ENCODE data around the gene PSMD11. TPM values are rescaled to one million over a fixed set of nuclear protein-coding genes. Genes with fewer than 3 reads are reported as not detected.

The PSMD11 gene
- total RNA-seq, 1 donor from 2014 or later = 129 TPM

DNA sequence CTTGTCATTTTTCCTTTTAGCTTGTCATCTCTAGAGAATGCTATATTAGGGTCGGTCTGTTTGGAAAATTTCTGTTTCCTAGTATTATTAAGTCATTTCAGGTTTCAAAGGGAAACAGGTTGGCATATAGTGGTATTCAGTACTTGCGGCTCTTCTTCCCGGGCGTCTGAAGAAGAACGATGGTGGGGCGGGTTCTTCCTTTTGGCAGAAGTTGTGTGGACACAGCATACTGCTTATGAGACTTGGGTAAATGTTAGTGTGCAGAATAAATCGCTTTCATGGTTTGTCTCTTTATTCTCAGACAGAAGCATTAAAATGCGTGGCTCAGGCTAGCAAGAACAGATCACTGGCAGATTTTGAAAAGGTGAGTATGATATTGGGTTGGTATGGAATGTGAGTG lies 32.9 kb downstream of the PSMD11 start:
- DNase-seq (ENCODE audit: low read depth) (no peak), FAIRE-seq (no peak)
- Histone ChIP-seq H3K9ac (ENCODE audit: low read length) (no peak overlapping the region), H3K9me3 (ENCODE audit: insufficient read depth, low read depth, low read length) (no peaks in the 10 kb centered on the region), H3K4me3 (ENCODE audit: insufficient read depth, low read depth, low read length) (no peak overlapping the region), H3K27me3 (ENCODE audit: insufficient read depth, low read length) (no peaks in the 10 kb centered on the region), H3K79me2 (ENCODE audit: insufficient read depth, low read length) (peaks cover 2% of the 10 kb centered on the region), H4K20me1 (ENCODE audit: insufficient read depth, low read length) (peaks cover 65% of the 10 kb centered on the region), H3K4me1 (ENCODE audit: insufficient read depth, low read length) (no peaks in the 10 kb centered on the region), H3K36me3 (ENCODE audit: insufficient read depth, low read length) (peaks cover 83% of the 10 kb centered on the region), H2AFZ (ENCODE audit: low read depth, low read length) (no peak overlapping the region), H3K4me2 (ENCODE audit: low read length) (no peak overlapping the region), H3K27ac (ENCODE audit: low read depth, low read length) (no peak overlapping the region)
- peaks cover 19% of the 10 kb centered on the region for H3K36me3 Mint-ChIP-seq (ENCODE audit: low read depth, unreplicated experiment)
- H3K9me3 Mint-ChIP-seq (ENCODE audit: unreplicated experiment) = no peaks in the 10 kb centered on the region
- no peak overlapping the region for H3K27ac Mint-ChIP-seq (ENCODE audit: unreplicated experiment)
- no peaks in the 10 kb centered on the region for H3K4me1 Mint-ChIP-seq (ENCODE audit: low read depth, unreplicated experiment)
- no peak overlapping the region for H3K4me3 Mint-ChIP-seq (ENCODE audit: unreplicated experiment)
- no peaks in the 10 kb centered on the region for H3K27me3 Mint-ChIP-seq (ENCODE audit: low read depth, unreplicated experiment)
- TF ChIP-seq CTCF (IDR thresholded peaks at IDR 0.05; ENCODE audit: insufficient read depth, low read depth, low read length) (no peak), EZH2 (IDR thresholded peaks at IDR 0.05; ENCODE audit: insufficient read depth, low read length) (no peak)

DNA sequence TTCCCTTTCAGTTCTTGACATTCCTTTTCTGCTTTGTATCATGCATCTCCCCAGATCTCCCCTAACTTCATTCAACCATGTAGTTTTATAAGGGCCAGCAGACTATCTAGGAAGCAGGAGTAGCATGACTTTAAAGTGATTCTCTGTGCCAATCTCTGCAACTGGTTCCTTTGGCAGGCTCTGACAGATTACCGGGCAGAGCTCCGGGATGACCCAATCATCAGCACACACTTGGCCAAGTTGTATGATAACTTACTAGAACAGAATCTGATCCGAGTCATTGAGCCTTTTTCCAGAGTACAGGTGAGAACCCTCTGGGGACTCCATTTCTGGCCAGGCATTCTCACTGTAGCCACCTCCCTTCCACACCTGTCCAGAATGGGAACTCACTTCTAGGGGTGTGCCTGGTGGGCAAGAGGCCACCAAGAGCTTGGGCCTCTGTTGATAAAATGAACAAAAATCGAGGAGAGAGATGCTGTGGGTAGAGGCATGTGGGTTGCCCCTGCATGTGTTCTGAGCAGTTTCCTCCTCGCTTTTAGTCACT lies 34.8 kb downstream of the PSMD11 start:
- TF ChIP-seq CTCF (IDR thresholded peaks at IDR 0.05; ENCODE audit: insufficient read depth, low read depth, low read length) (no peak), EZH2 (IDR thresholded peaks at IDR 0.05; ENCODE audit: insufficient read depth, low read length) (no peak)
- no peak overlapping the region for H3K4me3 Mint-ChIP-seq (ENCODE audit: unreplicated experiment)
- H3K79me2 ChIP-seq (ENCODE audit: insufficient read depth, low read length) = no peaks in the 10 kb centered on the region
- peaks cover 4% of the 10 kb centered on the region for H3K4me1 Mint-ChIP-seq (ENCODE audit: low read depth, unreplicated experiment)
- no peaks in the 10 kb centered on the region for H3K9me3 Mint-ChIP-seq (ENCODE audit: unreplicated experiment)
- FAIRE-seq (no peak), DNase-seq (ENCODE audit: low read depth) (no peak)
- H3K27me3 Mint-ChIP-seq (ENCODE audit: low read depth, unreplicated experiment) = no peaks in the 10 kb centered on the region
- H3K27ac Mint-ChIP-seq (ENCODE audit: unreplicated experiment) = peak overlapping the region; percentile 43
- H3K36me3 ChIP-seq (ENCODE audit: insufficient read depth, low read length) = peaks cover 78% of the 10 kb centered on the region
- no peak overlapping the region for H3K27ac ChIP-seq (ENCODE audit: low read depth, low read length)
- H3K36me3 Mint-ChIP-seq (ENCODE audit: low read depth, unreplicated experiment) = peaks cover 16% of the 10 kb centered on the region
- H3K27me3 ChIP-seq (ENCODE audit: insufficient read depth, low read length) = no peaks in the 10 kb centered on the region
- peaks cover 76% of the 10 kb centered on the region for H4K20me1 ChIP-seq (ENCODE audit: insufficient read depth, low read length)
- H2AFZ ChIP-seq (ENCODE audit: low read depth, low read length) = no peak overlapping the region
- H3K9me3 ChIP-seq (ENCODE audit: insufficient read depth, low read depth, low read length) = no peaks in the 10 kb centered on the region
- H3K4me1 ChIP-seq (ENCODE audit: insufficient read depth, low read length) = peaks cover 7% of the 10 kb centered on the region
- no peak overlapping the region for H3K4me2 ChIP-seq (ENCODE audit: low read length)
- no peak overlapping the region for H3K9ac ChIP-seq (ENCODE audit: low read length)
- no peak overlapping the region for H3K4me3 ChIP-seq (ENCODE audit: insufficient read depth, low read depth, low read length)

DNA sequence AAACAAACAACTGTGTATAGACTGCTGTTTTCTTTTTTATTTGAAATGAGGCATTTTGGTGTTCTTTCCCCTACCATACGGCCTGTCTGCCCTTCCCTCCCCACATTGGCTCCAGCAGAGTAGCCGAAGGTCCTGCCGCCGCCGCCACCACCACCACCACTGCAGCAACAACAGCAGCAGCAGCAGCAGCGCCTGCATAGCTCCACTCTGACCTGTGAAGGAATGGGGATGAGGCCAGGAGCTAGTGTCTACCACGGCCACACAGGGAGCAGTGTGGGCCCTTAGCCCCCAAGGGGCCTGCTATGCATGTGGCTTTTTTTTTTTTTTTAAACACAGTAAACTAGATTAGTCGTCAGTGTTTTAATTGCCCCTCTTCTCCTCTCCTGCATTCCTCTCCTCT lies 36.9 kb downstream of the PSMD11 start:
- FAIRE-seq (no peak), DNase-seq (ENCODE audit: low read depth) (no peak)
- Histone ChIP-seq H3K79me2 (ENCODE audit: insufficient read depth, low read length) (no peaks in the 10 kb centered on the region), H4K20me1 (ENCODE audit: insufficient read depth, low read length) (peaks cover 61% of the 10 kb centered on the region), H3K4me1 (ENCODE audit: insufficient read depth, low read length) (peaks cover 14% of the 10 kb centered on the region), H3K36me3 (ENCODE audit: insufficient read depth, low read length) (peaks cover 57% of the 10 kb centered on the region), H3K9me3 (ENCODE audit: insufficient read depth, low read depth, low read length) (no peaks in the 10 kb centered on the region), H3K27ac (ENCODE audit: low read depth, low read length) (no peak overlapping the region), H3K27me3 (ENCODE audit: insufficient read depth, low read length) (no peaks in the 10 kb centered on the region), H3K4me2 (ENCODE audit: low read length) (no peak overlapping the region), H2AFZ (ENCODE audit: low read depth, low read length) (no peak overlapping the region), H3K9ac (ENCODE audit: low read length) (no peak overlapping the region), H3K4me3 (ENCODE audit: insufficient read depth, low read depth, low read length) (no peak overlapping the region)
- H3K4me3 Mint-ChIP-seq (ENCODE audit: unreplicated experiment) = no peak overlapping the region
- no peak overlapping the region for H3K27ac Mint-ChIP-seq (ENCODE audit: unreplicated experiment)
- peaks cover 15% of the 10 kb centered on the region for H3K36me3 Mint-ChIP-seq (ENCODE audit: low read depth, unreplicated experiment)
- no peak for TF ChIP-seq EZH2 (IDR thresholded peaks at IDR 0.05; ENCODE audit: insufficient read depth, low read length)
- TF ChIP-seq CTCF (IDR thresholded peaks at IDR 0.05; ENCODE audit: insufficient read depth, low read depth, low read length) = no peak
- H3K9me3 Mint-ChIP-seq (ENCODE audit: unreplicated experiment) = no peaks in the 10 kb centered on the region
- H3K4me1 Mint-ChIP-seq (ENCODE audit: low read depth, unreplicated experiment) = peaks cover 6% of the 10 kb centered on the region
- H3K27me3 Mint-ChIP-seq (ENCODE audit: low read depth, unreplicated experiment) = no peaks in the 10 kb centered on the region
